ENCODE measurements around the gene CD99L2. TPM values are rescaled to one million over a fixed set of nuclear protein-coding genes. Genes with fewer than 3 reads are reported as not detected.
A peak's percentile ranks its signal among the peaks of the same experiment; 100 is the strongest.
"Not testable (repeated sequence)": the region's sequence is repeated elsewhere in the genome, so short reads cannot be mapped to it uniquely, and the experiment has no call there.

CD99L2 gene
- total RNA-seq, 2 donors from 2014 or later, result 22.1 to 28.7 TPM

GRCh38 chrX:150879855-150880807, 18.3 kb downstream of the CD99L2 start:
- no peak for TF ChIP-seq POLR2A (IDR thresholded peaks at IDR 0.05)
- no peak for TF ChIP-seq CTCF (IDR thresholded peaks at IDR 0.05)

GRCh38 chrX:150875621-150876020, 22.8 kb downstream of the CD99L2 start:
- DNase-seq, result not testable (repeated sequence)
- WGBS, 2 donors, result 95 to 100% methylated on average over 2 of the region's 2 CpGs

More at GRCh38 chrX:150879855-150880807, 18.3 kb downstream of the CD99L2 start:
- no peak for DNase-seq
- WGBS, 2 donors, result 90 to 93% methylated on average over 5 of the region's 5 CpGs
- H3K27me3 ChIP-seq, result no peaks in the 10 kb centered on the region
- no peak for ATAC-seq
- H3K9me3 ChIP-seq, result no peaks in the 10 kb centered on the region
- intact Hi-C loops (cut with DNase I), result no loop called here
- H3K4me3 ChIP-seq, result no peak overlapping the region
- H3K27ac ChIP-seq, result no peak overlapping the region
- H3K4me1 ChIP-seq, result no peaks in the 10 kb centered on the region
- H3K36me3 ChIP-seq (replicated peaks in 1 of 2; ENCODE audit: insufficient read depth in 1 of 2, low read depth in 2 of 2), result no peaks in the 10 kb centered on the region

GRCh38 chrX:150874448-150874847, 24.0 kb downstream of the CD99L2 start:
- TF ChIP-seq POLR2A (IDR thresholded peaks at IDR 0.05), result no peak
- TF ChIP-seq CTCF (IDR thresholded peaks at IDR 0.05), result no peak
- peaks cover 19% of the 10 kb centered on the region for H3K4me1 ChIP-seq
- H3K4me3 ChIP-seq, result no peak overlapping the region
- WGBS, 2 donors, result 97 to 100% methylated on average over 1 to 5 of the region's 5 CpGs
- no peaks in the 10 kb centered on the region for H3K27me3 ChIP-seq
- intact Hi-C loops (cut with DNase I), result no loop called here
- no peak for DNase-seq
- no peak overlapping the region for H3K27ac ChIP-seq
- no peak for ATAC-seq
- H3K9me3 ChIP-seq, result no peaks in the 10 kb centered on the region
- no peaks in the 10 kb centered on the region for H3K36me3 ChIP-seq (replicated peaks in 1 of 2; ENCODE audit: insufficient read depth in 1 of 2, low read depth in 2 of 2)

More at GRCh38 chrX:150875621-150876020, 22.8 kb downstream of the CD99L2 start:
- H3K4me3 ChIP-seq; ATAC-seq; intact Hi-C loops (cut with DNase I); H3K27me3 ChIP-seq; H3K9me3 ChIP-seq; H3K36me3 ChIP-seq (replicated peaks in 1 of 2; ENCODE audit: insufficient read depth in 1 of 2, low read depth in 2 of 2); H3K27ac ChIP-seq: not testable (repeated sequence)
- H3K4me1 ChIP-seq, result peaks cover 19% of the 10 kb centered on the region

GRCh38 chrX:150873616-150874015, 24.9 kb downstream of the CD99L2 start:
- DNase-seq, result peak; percentile 14 to 58 (median 22)
- WGBS, 2 donors, result 73 to 86% methylated on average over 1 of the region's 1 CpG
- Histone ChIP-seq H3K4me1 (peaks cover 19% of the 10 kb centered on the region), H3K27me3 (no peaks in the 10 kb centered on the region), H3K27ac (peak overlapping the region in 1 of 4 donors; percentile 11), H3K4me3 (no peak overlapping the region), H3K36me3 (replicated peaks in 1 of 2; ENCODE audit: insufficient read depth in 1 of 2, low read depth in 2 of 2) (no peaks in the 10 kb centered on the region), H3K9me3 (no peaks in the 10 kb centered on the region)
- ATAC-seq, result peak; percentile 40
- no peak for TF ChIP-seq CTCF (IDR thresholded peaks at IDR 0.05)
- no peak for TF ChIP-seq POLR2A (IDR thresholded peaks at IDR 0.05)
- intact Hi-C loops (cut with DNase I), result no loop called here

GRCh38 chrX:150872773-150873336, 25.6 kb downstream of the CD99L2 start:
- TF ChIP-seq CTCF (IDR thresholded peaks at IDR 0.05), result no peak
- TF ChIP-seq POLR2A (IDR thresholded peaks at IDR 0.05), result no peak
- no peak overlapping the region for H3K4me3 ChIP-seq
- intact Hi-C loops (cut with DNase I), result no loop called here
- WGBS, 2 donors, result 68 to 88% methylated on average over 3 to 5 of the region's 8 CpGs
- DNase-seq (peak in 3 of 4 donors; percentile 12 to 30 (median 27)), ATAC-seq (peak; percentile 18)
- H3K9me3 ChIP-seq, result no peaks in the 10 kb centered on the region
- no peaks in the 10 kb centered on the region for H3K27me3 ChIP-seq
- H3K36me3 ChIP-seq (replicated peaks in 1 of 2; ENCODE audit: insufficient read depth in 1 of 2, low read depth in 2 of 2), result no peaks in the 10 kb centered on the region
- peaks cover 19% of the 10 kb centered on the region for H3K4me1 ChIP-seq
- no peak overlapping the region for H3K27ac ChIP-seq
